Measurements from ENCODE around the gene SERINC5. TPM values are rescaled to one million over a fixed set of nuclear protein-coding genes. Genes with fewer than 3 reads are reported as not detected.
"Not testable (repeated sequence)": the region's sequence is repeated elsewhere in the genome, so short reads cannot be mapped to it uniquely, and the experiment has no call there.

The SERINC5 gene
- total and polyA plus RNA-seq, 8 donors: 36.7 to 80.7 (median 47.1) TPM

DNA sequence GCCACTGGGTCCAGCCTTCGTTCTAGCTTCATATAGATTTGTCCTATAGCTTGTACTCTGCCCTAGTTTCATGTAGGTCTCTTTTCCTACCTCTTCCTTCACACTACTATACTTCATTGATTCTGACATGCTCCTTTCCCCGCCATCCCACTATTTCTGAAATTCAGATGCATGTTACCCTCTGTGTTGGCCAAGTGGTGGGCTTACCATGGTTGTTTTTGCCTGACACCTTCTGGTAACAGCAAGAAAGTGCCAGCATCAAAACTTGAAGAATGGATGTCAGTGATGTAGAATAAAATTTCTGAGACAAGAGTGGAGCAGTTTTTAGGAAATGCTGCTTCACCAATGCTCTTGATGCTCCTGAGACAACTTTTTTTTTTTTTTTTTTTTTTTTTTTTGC lies 19.5 kb upstream of the SERINC5 start:
- Histone ChIP-seq H3K4me1 (no peaks in the 10 kb centered on the region), H3K27me3 (no peaks in the 10 kb centered on the region), H3K9me3 (no peaks in the 10 kb centered on the region), H3K4me3 (no peak overlapping the region), H3K27ac (no peak overlapping the region), H3K36me3 (no peaks in the 10 kb centered on the region)
- ATAC-seq: peak; percentile 56
- DNase-seq: peak in 2 of 4 donors; percentile 22 to 63
- intact Hi-C loops (cut with DNase I): loop anchor here in 1 of 2 donors (10.0 kb wide), 1 partner anchor 181 kb away; no protein-coding TSS in a partner anchor
- TF ChIP-seq, protein P1, sequence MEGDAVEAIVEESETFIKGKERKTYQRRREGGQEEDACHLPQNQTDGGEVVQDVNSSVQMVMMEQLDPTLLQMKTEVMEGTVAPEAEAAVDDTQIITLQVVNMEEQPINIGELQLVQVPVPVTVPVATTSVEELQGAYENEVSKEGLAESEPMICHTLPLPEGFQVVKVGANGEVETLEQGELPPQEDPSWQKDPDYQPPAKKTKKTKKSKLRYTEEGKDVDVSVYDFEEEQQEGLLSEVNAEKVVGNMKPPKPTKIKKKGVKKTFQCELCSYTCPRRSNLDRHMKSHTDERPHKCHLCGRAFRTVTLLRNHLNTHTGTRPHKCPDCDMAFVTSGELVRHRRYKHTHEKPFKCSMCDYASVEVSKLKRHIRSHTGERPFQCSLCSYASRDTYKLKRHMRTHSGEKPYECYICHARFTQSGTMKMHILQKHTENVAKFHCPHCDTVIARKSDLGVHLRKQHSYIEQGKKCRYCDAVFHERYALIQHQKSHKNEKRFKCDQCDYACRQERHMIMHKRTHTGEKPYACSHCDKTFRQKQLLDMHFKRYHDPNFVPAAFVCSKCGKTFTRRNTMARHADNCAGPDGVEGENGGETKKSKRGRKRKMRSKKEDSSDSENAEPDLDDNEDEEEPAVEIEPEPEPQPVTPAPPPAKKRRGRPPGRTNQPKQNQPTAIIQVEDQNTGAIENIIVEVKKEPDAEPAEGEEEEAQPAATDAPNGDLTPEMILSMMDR (IDR thresholded peaks at IDR 0.05): no peak

DNA sequence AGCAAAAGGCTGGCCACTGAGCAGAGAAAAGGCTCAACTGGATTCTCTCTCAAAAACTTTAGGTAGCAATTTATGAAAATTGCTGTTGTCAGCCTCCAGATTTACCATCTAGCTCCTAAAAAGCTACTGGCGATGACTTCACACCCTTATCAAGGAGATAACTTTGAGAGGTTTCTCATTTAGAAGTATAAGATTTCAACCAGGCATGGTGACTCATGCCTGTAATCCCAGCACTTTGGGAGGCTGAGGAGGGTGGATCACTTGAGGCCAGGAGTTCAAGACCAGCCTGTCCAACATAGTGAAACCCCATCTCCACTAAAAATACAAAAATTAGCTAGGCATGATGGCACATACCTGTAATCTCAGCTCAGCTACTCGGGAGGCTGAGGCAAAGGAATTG lies 14.7 kb upstream of the SERINC5 start:
- ATAC-seq, DNase-seq, H3K27me3 ChIP-seq, H3K4me1 ChIP-seq, H3K4me3 ChIP-seq, H3K9me3 ChIP-seq, H3K36me3 ChIP-seq: not testable (repeated sequence)
- intact Hi-C loops (cut with DNase I): loop anchor here in 1 of 2 donors (10.0 kb wide), 1 partner anchor 176 kb away; no protein-coding TSS in a partner anchor
- H3K27ac ChIP-seq: peak overlapping the region in 1 of 2 donors; percentile 28

DNA sequence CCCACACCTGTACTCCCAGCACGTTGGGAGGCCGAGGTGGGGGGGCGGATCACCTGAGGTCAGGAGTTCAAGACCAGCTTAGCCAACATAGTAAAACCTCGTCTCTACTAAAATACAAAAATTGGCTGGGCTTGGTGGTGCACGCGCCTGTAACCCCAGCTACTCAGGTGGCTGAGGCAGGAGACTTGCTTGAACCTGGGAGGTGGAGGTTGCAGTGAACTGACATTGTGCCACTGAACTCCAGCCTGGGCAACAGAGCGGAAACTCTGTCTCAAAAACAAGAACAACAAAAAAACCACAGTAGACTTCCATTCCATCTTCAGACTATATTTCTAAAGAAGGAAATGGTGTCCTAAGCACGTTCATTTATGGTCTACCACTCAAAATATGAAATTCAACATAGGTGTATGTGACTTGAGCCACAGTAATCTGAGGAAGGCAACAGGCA lies 14.2 kb upstream of the SERINC5 start:
- ATAC-seq: no peak
- intact Hi-C loops (cut with DNase I): loop anchor here in 1 of 2 donors (10.0 kb wide), 1 partner anchor 175 kb away; no protein-coding TSS in a partner anchor
- TF ChIP-seq, protein P1 (IDR thresholded peaks at IDR 0.05): no peak

DNA sequence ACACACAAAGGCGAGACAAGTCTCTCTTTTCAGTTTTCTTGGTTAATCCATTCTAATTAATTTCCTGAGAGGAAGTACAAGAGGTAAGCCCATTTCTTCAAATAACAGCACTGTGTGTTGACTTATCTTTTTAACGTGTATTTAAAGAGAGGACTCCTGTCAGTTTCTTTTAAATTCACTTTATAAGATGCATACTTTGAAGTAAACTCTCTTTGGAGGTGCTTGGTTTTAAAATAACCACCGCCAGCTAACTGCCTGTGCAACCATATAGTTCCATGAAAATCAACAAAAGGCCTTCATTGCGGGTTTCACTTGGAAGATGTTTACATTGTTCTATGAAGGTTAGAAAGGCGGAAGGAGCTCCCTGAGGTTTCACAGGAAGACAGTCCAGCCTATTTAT lies 13.1 kb upstream of the SERINC5 start:
- Histone ChIP-seq H3K27me3 (no peaks in the 10 kb centered on the region), H3K9me3 (no peaks in the 10 kb centered on the region), H3K4me1 (no peaks in the 10 kb centered on the region), H3K4me3 (no peak overlapping the region), H3K27ac (peak overlapping the region in 1 of 2 donors; percentile 13), H3K36me3 (no peaks in the 10 kb centered on the region)
- DNase-seq: no peak
- ATAC-seq: no peak
- TF ChIP-seq, protein P1 (IDR thresholded peaks at IDR 0.05): no peak
- intact Hi-C loops (cut with DNase I): no loop called here

More for the DNA sequence above, 14.2 kb upstream of the SERINC5 start:
- DNase-seq: no peak
- no peak overlapping the region for H3K4me3 ChIP-seq
- H3K36me3 ChIP-seq: no peaks in the 10 kb centered on the region
- H3K27ac ChIP-seq: peak overlapping the region in 1 of 2 donors; percentile 28
- H3K9me3 ChIP-seq: no peaks in the 10 kb centered on the region
- H3K27me3 ChIP-seq: no peaks in the 10 kb centered on the region
- no peaks in the 10 kb centered on the region for H3K4me1 ChIP-seq

DNA sequence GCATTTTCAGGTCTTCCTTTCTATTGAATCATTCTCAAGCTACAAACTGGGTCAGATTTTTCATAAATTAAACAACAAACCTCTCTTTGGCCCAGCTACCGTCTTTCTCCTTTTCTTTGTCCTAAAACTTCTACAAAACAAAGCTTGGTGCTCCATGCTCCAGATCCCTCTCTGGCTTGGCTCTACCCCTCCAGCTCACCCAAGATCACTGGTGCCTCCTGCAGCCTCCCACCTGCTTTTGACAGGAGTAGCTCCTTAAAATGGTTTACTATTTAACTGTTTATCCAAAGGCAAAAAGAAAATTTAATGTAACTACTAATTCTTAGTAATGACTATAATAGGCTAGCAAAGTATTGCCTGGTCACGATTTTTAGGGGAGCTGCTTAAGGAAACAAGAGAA lies 10.7 kb upstream of the SERINC5 start:
- no peaks in the 10 kb centered on the region for H3K36me3 ChIP-seq
- TF ChIP-seq, protein P1 (IDR thresholded peaks at IDR 0.05): no peak
- H3K27ac ChIP-seq: no peak overlapping the region
- no peaks in the 10 kb centered on the region for H3K27me3 ChIP-seq
- intact Hi-C loops (cut with DNase I): no loop called here
- H3K9me3 ChIP-seq: no peaks in the 10 kb centered on the region
- DNase-seq: no peak
- ATAC-seq: no peak
- H3K4me3 ChIP-seq: no peak overlapping the region
- no peaks in the 10 kb centered on the region for H3K4me1 ChIP-seq

DNA sequence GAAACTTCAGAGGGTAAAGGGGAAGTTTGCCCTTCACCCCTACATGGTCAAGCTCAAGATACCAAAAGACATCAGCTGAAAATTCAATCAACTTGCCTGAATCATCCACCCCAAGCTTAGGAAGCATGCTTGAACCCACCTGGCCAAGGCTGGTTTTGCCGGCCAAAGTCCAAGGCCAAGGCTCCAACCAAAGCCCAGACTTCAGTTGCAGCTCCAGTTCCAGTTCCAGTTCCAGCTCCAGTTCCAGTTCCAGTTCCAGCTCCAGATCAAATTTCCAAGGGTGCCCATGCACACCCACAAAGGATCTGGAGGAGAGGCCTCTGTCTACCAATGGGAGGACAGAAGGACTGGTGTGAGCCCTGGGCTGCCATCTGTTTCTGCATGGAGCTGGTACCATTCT lies 4.6 kb upstream of the SERINC5 start:
- intact Hi-C loops (cut with DNase I): no loop called here
- no peaks in the 10 kb centered on the region for H3K36me3 ChIP-seq
- no peak for DNase-seq
- H3K27ac ChIP-seq: no peak overlapping the region
- no peak overlapping the region for H3K4me3 ChIP-seq
- no peak for ATAC-seq
- H3K4me1 ChIP-seq: peaks cover 0 to 14% of the 10 kb centered on the region in 2 donors
- H3K27me3 ChIP-seq: no peaks in the 10 kb centered on the region
- TF ChIP-seq, protein P1 (IDR thresholded peaks at IDR 0.05): no peak
- H3K9me3 ChIP-seq: no peaks in the 10 kb centered on the region

Data from left lung (tissue), 10 donors.